HEK293T (cell line): Measurements from ENCODE around the gene CNNM3.
"Not testable (repeated sequence)": the region's sequence is repeated elsewhere in the genome, so short reads cannot be mapped to it uniquely, and the experiment has no call there.

Experiments
- CTCF ChIA-PET: fragments of 350-600 bp; formaldehyde crosslinking; extraction: SDS; loops from one replicate; lab custom pipeline; 2021; ENCODE audit warnings: antibody characterized with exemption, inconsistent platforms; lab: Yijun Ruan, JAX
- POLR2A ChIA-PET: fragments of 350-600 bp; formaldehyde crosslinking; extraction: SDS; loops from one replicate; lab custom pipeline; 2020; ENCODE audit warnings: antibody characterized with exemption, inconsistent platforms; lab: Yijun Ruan, JAX
- DNase-seq: peaks from one replicate; pipeline ENCODE4 v3.0.0; 2012; ENCODE audit warnings: mixed read lengths; ENCODE audit errors: extremely low spot score
- ARNT ChIP-seq: fragments of 450-650 bp; IDR thresholded peaks from 2 replicates; pipeline ENCODE4 v1.6.1; 2017; ENCODE audit warnings: mild to moderate bottlenecking
- BHLHE40 ChIP-seq: fragments of 450-650 bp; IDR thresholded peaks from 2 replicates; pipeline ENCODE4 v1.6.1; 2016; ENCODE audit warnings: mild to moderate bottlenecking, moderate library complexity, borderline replicate concordance
- CTBP1 ChIP-seq: fragments of 450-650 bp; IDR thresholded peaks from 2 replicates; pipeline ENCODE4 v1.6.1; 2016; ENCODE audit warnings: borderline replicate concordance
- ELF4 ChIP-seq: fragments of 450-650 bp; IDR thresholded peaks from 2 replicates; pipeline ENCODE4 v1.6.1; 2017; ENCODE audit warnings: antibody characterized with exemption
- FOXA1 ChIP-seq: fragments of 450-650 bp; IDR thresholded peaks from 2 replicates; pipeline ENCODE4 v1.6.1; 2016; ENCODE audit warnings: mild to moderate bottlenecking
- FOXK2 ChIP-seq: fragments of 450-650 bp; IDR thresholded peaks from 2 replicates; pipeline ENCODE4 v1.6.1; 2016; ENCODE audit warnings: mild to moderate bottlenecking
- FOXM1 ChIP-seq: fragments of 450-650 bp; IDR thresholded peaks from 2 replicates; pipeline ENCODE4 v1.6.1; 2017; ENCODE audit warnings: mild to moderate bottlenecking, borderline replicate concordance
- HDGF ChIP-seq: fragments of 450-650 bp; IDR thresholded peaks from 2 replicates; pipeline ENCODE4 v1.6.1; 2017; ENCODE audit warnings: antibody characterized with exemption, borderline replicate concordance
- L3MBTL2 ChIP-seq: fragments of 450-650 bp; conservative IDR thresholded peaks from 2 replicates; pipeline ENCODE4 v1.6.1; 2016; ENCODE audit warnings: mild to moderate bottlenecking
- LEF1 ChIP-seq: fragments of 450-650 bp; IDR thresholded peaks from 2 replicates; pipeline ENCODE4 v1.6.1; 2017; ENCODE audit warnings: mild to moderate bottlenecking, borderline replicate concordance
- NFRKB ChIP-seq: fragments of 450-650 bp; IDR thresholded peaks from 2 replicates; pipeline ENCODE4 v1.6.1; 2016; ENCODE audit warnings: mild to moderate bottlenecking, moderate library complexity
- SP1 ChIP-seq: fragments of 450-650 bp; IDR thresholded peaks from 2 replicates; pipeline ENCODE4 v1.6.1; 2017
- SUZ12 ChIP-seq: fragments of 450-650 bp; IDR thresholded peaks from 2 replicates; pipeline ENCODE4 v1.6.1; 2016; ENCODE audit warnings: mild to moderate bottlenecking
- TARDBP ChIP-seq: fragments of 450-650 bp; IDR thresholded peaks from 2 replicates; pipeline ENCODE4 v1.6.1; 2016
- ZNF384 ChIP-seq: fragments of 450-650 bp; IDR thresholded peaks from 2 replicates; pipeline ENCODE4 v1.6.1; 2016
- TF ChIP-seq, protein P1 (sequence below): fragments of 450-650 bp; IDR thresholded peaks from 2 replicates; pipeline ENCODE4 v1.6.1; 2016

Gene CNNM3

DNA sequence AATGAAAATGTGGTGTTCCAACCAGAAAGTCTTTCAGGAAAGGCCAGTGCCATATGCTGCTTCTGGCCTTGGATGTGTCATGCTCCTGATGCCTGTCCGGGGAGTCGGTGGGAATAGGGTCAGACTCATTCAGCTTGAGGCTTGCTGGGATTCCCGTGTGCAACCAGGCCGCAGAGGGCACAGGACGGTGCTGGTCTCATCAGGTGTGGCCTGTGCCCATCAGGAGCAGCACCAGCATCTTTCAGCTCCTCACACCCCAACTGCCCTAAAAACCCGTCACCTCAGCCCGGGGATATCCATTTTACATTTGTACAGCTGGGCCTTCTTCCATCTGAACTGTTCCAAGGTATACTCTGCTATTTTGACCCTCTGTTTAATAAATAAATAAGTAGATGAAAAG lies 13.3 kb upstream of the CNNM3 start:
- CTCF ChIA-PET: interaction anchor here (0.6 to 1.2 kb wide), 2 partner anchors 23 to 38 kb away, joined by 3 to 9 read pairs; no protein-coding TSS in a partner anchor
- DNase-seq: no peak
- TF ChIP-seq HDGF: no peak
- TF ChIP-seq FOXM1: no peak
- TF ChIP-seq, protein P1, sequence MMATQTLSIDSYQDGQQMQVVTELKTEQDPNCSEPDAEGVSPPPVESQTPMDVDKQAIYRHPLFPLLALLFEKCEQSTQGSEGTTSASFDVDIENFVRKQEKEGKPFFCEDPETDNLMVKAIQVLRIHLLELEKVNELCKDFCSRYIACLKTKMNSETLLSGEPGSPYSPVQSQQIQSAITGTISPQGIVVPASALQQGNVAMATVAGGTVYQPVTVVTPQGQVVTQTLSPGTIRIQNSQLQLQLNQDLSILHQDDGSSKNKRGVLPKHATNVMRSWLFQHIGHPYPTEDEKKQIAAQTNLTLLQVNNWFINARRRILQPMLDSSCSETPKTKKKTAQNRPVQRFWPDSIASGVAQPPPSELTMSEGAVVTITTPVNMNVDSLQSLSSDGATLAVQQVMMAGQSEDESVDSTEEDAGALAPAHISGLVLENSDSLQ: no peak
- TF ChIP-seq BHLHE40: no peak
- no peak for TF ChIP-seq FOXA1
- no peak for TF ChIP-seq L3MBTL2
- TF ChIP-seq FOXK2: no peak
- TF ChIP-seq NFRKB: no peak
- no peak for TF ChIP-seq LEF1
- TF ChIP-seq ARNT: no peak
- TF ChIP-seq TARDBP: no peak
- no peak for TF ChIP-seq ZNF384
- POLR2A ChIA-PET: no interaction called here

DNA sequence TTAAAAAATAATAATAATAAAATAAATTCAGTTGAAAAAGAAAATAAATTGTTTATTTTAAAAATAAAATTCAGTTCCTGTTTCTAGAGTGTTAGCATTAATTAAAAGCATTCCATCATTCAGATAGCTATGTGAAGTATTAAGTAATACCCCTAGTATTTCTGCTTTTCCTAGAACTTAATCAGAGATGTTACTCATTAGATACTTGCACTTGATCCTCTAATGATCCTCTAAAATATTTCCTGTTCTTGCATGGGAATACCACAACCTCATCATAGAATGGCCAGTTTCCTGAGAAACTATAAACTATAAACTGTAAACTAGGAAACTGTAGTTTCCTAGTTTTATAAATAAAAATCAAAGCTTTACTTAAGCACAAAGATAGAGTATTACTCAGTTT lies 11.1 kb upstream of the CNNM3 start:
- ChIA-PET POLR2A (no interaction called here), CTCF (no interaction called here)
- no peak for DNase-seq
- TF ChIP-seq HDGF (no peak), SP1 (no peak), FOXA1 (no peak), CTBP1 (no peak), L3MBTL2 (no peak), LEF1 (no peak), ARNT (no peak), ELF4 (no peak), BHLHE40 (no peak), SUZ12 (no peak), ZNF384 (no peak), FOXK2 (no peak), FOXM1 (no peak), NFRKB (no peak), TARDBP (no peak)
- TF ChIP-seq, protein P1: no peak

DNA sequence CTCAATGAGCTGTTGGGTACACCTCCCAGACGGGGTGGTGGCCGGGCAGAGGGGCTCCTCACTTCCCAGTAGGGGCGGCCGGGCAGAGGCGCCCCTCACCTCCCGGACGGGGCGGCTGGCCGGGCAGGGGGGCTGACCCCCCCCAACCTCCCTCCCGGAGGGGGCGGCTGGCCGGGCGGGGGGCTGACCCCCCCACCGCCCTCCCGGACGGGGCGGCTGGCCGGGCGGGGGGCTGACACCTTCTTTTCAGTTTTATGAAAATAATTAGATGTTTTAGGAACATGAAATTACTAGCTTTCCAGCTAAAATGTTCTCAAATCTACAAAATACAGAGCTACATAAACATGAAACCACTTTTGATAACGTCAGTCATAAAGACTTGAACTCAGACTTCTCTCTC lies 10.1 kb upstream of the CNNM3 start:
- CTCF ChIA-PET: not testable (repeated sequence)
- POLR2A ChIA-PET: interaction anchor here (1.0 kb wide), 1 partner anchor 43 kb away, joined by 3 read pairs; no protein-coding TSS in a partner anchor

DNA sequence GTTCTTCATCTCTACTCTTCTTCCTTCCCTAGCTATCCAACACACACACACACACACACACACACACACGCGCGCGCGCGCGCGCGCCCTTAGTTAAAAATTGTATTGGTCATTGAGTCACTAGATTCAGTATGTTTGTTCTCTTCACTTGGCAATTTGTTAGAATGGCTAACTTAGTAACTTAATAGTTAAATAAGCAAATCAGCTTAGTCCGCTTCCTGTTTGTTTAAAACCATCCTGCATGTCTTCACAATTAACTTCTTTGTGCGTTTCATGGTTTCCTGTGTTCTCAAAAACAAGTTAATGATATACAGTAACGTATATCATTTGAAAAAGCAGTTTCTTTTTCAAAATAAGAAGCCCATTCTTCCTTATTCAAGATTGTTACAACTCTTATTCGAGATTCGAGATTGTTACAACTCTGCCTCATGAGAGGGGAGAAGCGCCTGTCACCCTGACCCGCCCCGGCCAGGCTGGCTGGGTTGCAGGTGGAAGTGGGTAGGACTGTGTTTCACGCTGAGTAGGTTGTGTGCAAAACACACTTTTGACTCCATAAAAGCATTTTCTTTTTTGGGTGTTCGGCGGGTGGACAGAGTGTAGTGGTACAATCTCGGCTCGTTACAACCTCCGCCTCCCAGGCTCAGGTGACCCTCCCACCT lies 9.5 kb upstream of the CNNM3 start:
- ChIA-PET POLR2A (interaction anchor here (1.0 kb wide), 1 partner anchor 44 kb away, joined by 3 read pairs; no protein-coding TSS in a partner anchor), CTCF (no interaction called here)
- no peak for DNase-seq
- TF ChIP-seq HDGF (no peak), L3MBTL2 (no peak), CTBP1 (no peak), BHLHE40 (no peak), ELF4 (no peak), LEF1 (no peak), SP1 (no peak), FOXK2 (no peak), FOXA1 (no peak), ARNT (no peak), SUZ12 (no peak), TARDBP (no peak), ZNF384 (no peak), NFRKB (no peak), FOXM1 (no peak)
- TF ChIP-seq, protein P1: no peak

More for the DNA sequence above, 10.1 kb upstream of the CNNM3 start:
- DNase-seq: not testable (repeated sequence)

DNA sequence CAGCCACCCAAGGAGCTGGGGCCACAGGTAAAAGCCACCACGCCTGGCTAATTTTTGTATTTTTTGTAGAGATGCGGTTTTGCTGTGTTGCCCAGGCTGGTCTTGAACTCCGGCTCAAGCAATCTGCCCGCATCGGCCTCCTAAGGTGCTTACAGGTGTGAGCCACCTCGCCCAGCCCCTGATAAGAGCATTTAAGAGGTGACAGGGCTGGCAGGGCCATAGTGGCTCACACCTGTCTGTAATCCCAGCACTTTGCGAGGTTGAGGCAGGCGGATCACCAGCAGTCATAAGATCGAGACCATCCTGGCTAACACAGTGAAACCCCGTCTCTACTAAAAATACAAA lies 9.0 kb upstream of the CNNM3 start:
- DNase-seq: no peak
- POLR2A ChIA-PET: no interaction called here
- no peak for TF ChIP-seq L3MBTL2
- no peak for TF ChIP-seq FOXA1
- TF ChIP-seq NFRKB: no peak
- no peak for TF ChIP-seq FOXK2
- CTCF ChIA-PET: no interaction called here

DNA sequence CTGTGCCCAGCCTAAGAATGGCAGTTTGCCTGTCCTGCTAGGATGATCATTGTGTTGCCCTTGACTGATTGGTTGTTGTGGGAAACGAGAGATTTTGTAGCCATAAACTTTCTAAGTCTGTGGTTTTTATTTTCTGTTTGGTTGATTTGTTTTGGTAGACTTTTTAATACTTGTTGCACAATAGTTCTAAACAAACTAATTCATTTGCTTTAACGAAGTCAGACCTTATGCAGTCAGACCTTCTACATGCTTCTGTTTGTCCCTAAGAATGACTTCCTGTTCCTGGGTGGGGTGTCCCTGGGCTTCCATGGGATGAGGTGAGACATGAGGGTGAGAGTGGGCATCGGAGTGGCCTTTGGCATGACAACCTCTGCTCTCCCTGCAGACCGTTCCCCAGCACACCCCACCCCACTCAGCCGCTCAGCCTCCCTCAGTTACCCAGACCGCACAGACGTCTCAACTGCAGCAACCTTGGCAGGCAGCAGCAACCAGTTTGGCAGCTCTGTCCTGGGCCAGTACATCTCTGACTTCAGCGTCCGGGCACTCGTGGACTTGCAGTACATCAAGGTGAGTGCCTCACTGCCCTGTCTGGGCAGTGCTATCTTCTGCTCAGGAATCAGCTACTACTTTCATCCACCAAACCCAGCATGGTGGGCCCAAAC lies 7.8 kb upstream of the CNNM3 start:
- no peak for DNase-seq
- TF ChIP-seq L3MBTL2: no peak
- TF ChIP-seq ELF4: no peak
- TF ChIP-seq BHLHE40: no peak
- no peak for TF ChIP-seq ZNF384
- TF ChIP-seq FOXA1: no peak
- no peak for TF ChIP-seq CTBP1
- no peak for TF ChIP-seq ARNT
- no peak for TF ChIP-seq LEF1
- TF ChIP-seq NFRKB: no peak
- TF ChIP-seq FOXK2: no peak
- no peak for TF ChIP-seq SUZ12
- ChIA-PET POLR2A (no interaction called here), CTCF (no interaction called here)
